T-helper 1 cell treated with Interleukin-12 subunit alpha and Interleukin-12 subunit beta and Interleukin-4 antibody, amounts not matched to agents 30 ng/mL and 1 ng/mL, for 36 hours (primary cell): ENCODE results near the gene DDIT4. TPM values are rescaled to one million over a fixed set of nuclear protein-coding genes. Genes with fewer than 3 reads are reported as not detected.

Experiments used
- intact Hi-C: fragments of 100-400 bp; cut with micrococcal nuclease; formaldehyde crosslinking; loops from one replicate; pipeline ENCODE4 v1.15.1; 2024
- total RNA-seq: library from RNA; stranded (reverse); gene quantifications from 2 replicates; pipeline ENCODE4 v1.2.3, GENCODE V29; 2022

Gene DDIT4
- total RNA-seq, 1 donor from 2014 or later, result 211 TPM

DNA sequence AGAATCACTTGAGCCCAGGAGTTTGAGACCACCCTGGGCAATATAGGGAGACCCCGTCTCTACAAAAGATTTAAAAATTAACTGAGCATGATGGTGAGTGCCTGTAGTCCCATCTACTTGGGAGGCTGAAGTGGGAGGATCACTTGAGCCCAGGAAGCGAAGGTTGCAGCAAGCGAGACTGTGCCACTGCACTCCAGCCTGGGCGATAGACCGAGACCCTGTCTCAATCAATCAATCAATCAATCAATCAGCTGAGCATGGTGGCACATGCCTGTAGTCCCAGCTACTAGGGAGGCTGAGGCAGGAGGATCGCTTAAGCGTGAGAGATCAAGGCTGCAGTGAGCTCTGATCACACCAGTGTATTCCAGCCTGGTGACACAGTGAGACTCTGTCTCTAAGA, 40.5 kb downstream of the DDIT4 start:
- intact Hi-C loops, result no loop called here

DNA sequence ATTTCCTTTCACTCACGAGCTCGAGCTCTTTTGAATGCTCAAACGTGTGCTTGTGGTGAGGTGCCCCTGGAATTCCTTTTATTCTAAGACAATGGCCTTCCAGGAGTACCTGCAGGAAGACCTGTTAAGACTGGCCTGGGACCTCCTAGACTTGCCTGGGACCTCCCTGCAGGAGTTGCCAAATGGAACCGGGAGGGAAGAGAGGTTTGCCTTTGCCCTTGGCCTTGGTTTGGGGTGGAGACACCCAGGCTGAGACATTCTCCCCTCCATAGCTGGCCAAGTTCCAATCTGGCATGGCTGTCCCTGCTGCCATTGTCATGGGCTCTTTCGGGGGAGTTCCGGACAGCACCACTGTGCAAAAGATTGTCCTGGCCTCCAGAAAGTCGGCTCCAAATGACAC, 41.3 kb downstream of the DDIT4 start:
- intact Hi-C loops, result no loop called here

DNA sequence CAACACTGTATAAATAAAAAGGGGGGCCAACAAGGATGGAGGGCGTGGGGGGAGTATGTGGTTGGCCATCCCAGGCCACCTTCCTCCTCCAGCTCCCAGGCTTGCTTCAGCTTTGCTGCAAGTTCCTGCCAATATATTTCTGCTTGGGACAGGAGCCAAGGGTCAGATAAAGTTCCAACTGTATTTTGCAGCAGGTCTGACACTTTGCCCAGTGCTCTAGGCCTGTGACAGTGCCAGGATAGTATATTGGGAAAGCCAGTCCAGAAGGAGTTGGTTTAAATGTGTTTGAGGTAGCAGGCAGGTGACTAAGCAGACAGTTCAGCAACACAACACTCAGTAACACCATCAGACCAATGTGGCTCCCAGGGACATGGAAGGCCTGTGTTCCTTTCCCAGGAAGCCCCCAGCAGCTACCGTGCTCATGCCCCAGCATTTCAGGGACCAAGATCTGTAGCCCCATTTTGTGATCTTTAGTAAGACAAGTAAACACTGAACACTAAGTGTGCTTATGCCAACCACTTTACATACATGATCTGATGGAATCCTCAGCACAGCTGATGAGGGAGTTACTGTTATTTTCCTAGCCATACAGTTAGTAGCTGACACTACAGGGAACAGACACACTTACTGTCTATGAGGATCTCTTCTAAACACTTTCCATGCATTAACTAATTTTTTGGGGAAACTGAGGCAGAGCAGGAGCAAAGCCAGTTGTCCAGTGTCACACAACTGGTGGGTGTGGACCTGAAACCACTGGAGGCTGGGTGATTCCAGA, 42.1 kb downstream of the DDIT4 start:
- intact Hi-C loops, result no loop called here

DNA sequence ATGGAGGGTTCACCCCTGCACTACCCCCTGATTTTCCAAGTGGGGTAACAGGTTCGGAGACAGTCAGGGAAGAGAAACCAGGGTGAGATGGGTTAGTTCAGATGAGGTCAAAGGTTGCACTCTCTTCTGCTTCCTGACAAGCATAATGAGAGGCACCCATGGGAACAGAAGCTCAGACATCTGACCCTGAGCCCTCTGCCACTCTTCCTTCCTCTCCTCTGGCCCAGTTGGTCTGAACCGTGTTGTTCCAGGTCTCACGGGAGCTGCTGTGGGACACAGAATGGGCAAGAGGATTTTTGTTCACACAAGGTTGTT, 42.6 kb downstream of the DDIT4 start:
- intact Hi-C loops, result no loop called here

DNA sequence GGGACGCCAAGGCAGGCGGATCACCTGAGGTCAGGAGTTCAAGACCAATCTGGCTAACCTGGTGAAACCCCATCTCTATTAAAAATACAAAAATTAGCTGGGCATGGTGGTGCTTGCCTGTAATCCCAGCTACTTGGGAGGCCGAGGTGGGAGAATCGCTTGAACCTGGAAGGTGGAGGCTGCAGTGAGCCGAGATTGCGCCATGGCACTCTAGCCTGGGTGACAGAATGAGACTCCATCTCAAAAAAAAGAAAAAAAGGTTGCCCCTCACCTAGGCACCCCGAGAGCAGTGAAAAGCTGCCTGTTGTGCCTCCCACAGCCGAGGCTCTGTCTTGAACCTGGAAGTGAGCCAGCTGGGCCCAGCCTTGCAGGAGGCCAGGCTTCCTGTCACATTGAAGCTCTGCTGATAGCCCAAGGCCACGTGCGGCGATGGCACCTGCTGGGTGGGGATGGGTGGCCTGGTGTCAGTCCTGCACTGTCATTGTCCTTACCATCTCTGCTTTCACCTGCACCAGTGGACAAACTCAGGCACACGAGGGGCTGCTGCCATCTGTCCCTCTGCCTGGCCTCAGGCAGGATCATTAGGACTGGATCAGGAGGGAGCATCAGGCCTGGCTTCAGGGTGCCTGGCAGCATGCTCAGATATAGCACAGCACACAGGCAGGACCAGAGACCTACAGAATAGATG, 43.2 kb downstream of the DDIT4 start:
- intact Hi-C loops, result no loop called here

DNA sequence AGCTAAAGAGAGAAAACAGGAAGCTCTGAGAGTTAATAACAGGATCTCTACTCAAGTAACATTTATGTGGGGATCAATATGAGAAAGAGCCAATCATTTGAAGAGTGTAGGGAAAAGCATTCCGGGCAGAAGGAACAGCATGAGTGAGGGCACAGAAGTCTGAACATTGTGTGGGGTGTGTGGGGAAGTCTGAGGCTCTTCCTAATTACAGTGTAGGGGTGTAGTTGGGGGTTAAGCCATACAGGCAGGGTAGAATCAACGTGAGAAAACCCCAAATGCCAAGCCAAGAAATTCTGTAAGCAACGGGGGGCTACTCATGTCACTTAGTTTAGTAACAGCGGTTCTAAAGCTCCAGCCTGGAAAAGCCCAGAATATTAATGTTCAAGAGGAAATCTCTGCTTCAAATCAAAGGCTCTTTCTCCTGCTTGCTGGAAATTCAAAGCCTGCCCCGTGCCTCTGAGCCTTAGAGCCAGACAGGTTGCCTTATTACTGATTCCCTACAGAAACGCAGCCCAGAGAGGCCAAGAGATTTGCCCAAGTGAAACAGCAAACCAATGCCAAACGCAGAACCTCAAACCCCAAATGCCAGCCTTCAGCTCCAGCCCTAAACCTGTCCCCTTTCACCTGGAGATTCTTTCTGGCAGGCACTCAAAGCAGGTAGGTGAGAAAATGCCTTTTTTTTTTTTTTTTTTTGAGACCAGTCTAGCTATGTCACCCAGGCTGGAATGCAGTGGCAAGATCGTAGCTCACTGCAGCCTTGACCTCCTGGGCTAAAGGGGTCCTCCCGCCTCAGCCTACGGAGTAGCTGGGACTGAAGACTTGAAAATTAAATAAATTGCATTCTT, 44.9 kb downstream of the DDIT4 start:
- intact Hi-C loops, result loop anchor here (1.0 kb wide), 2 partner anchors 7 to 45 kb away; partner anchors contain the start of gene DDIT4

DNA sequence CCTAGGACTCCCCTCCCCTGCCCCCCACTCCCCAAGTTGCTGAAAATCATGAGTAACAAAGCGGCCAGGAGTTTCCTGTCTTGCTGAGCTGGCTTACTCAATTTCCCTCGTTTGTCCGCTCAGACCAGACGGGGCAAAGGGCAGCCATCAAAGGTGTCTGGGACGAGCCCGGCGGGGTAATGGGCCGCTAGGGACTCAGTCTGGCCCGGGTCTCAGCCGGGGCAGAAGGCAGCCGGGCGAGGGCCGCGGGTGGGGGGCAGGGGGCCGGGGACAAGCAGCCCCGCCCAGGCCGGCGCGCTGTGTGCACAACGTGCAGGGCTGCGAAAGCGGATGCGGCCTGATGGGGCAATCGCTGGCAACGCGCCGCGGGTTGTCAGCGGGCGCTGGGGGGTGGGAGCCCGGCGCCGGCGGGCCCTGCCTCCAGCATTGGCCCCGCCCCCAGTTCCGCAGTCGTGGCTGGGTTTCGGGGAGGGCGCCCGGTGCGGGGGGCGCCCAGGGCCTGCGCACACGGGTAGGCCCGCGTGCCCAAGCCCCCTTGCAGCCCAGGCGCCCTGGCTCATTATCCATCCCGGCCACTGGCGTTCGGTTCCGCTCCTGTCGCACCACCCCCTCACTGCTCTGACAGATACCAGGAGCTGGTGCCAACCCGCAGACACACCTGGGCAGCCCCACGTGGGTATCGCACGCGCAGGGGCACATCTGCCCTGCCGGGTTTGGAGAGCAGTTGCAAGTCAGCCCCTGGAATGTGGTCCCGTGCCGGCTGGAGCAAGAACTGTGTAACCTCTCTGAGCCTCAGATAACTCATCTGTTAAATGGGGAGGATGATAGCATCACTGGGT, 45.9 kb downstream of the DDIT4 start:
- intact Hi-C loops, result loop anchor here (1.0 kb wide), 7 partner anchors 8 to 71 kb away; partner anchors contain the start of gene DDIT4

DNA sequence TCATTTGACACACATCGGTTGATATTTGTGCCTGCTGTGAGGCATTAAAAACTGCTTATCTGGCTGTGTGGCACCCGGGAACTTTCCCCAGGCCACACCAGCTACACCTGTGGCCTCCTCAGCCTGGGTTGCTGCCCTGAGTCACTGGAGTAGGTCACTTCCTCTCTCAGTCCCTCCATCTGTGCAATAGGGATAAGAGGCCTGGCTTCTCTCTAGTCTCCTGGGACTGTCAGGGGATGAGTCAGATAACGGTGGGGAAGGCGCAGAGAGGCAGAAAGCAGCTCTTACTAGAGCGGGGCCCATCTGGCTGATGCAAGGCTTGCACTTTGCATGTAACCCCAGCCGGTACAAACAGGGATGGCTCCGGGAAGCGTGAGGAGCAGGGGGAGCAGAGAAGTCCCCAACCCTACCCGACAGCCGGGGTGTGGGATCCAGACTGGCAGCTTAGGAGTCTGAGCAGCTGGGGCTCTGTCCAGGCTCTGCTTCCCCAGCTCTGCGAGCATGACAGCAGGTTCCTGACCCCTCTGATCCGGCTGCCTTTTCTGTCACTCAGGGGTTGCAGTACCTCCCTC, 47.0 kb downstream of the DDIT4 start:
- intact Hi-C loops, result loop anchor here (1.0 kb wide), 5 partner anchors 8 to 72 kb away; no protein-coding TSS in a partner anchor

DNA sequence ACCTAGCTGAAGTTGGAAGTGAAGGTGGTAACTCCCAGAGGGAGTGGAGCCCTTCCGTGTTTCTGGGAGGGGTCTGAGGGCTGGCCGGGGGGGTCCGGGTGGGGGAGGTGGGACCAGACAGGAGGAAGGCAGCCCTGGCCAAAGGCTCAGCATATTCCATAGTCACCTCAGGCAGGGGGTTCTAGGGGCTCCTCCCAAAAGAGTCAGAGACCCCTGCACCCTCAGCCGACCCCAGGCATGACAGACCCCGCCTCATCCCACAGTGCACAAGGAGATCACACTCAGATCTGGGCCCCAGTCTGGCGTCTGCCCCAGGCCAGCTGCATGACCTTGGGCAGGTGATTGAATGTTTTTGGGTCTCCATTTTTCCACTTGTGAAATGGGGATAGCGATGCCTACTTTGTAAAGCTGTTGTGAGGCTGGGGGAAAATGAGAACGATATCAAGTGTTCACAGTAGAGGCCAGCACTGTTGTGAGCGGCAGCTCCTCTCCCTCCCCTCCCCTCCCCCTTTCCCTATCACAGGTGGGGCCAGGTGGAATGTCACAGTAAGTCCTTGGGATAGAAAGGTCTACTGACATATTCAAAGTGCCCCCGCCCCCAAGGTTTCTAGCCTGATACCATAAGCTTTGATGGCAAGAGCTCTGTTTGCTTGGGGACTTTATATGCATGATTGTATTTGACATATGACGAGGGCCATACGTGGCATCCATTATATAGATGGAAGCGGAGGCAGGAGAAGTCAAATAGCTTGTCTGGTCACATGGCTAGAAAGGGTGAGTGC, 47.7 kb downstream of the DDIT4 start:
- intact Hi-C loops, result no loop called here

DNA sequence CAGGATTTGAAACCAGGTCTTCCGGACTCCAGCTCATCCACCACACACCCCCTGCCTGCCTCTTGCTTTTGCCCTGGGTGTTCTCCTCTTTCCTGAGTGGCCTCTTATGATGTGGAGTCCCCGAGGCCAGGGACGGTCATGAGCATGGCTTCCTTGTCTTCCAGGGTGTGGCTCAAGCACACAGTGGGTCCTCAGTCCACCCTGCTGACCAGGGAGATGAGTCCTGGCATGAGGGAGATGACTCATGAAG, 48.2 kb downstream of the DDIT4 start:
- intact Hi-C loops, result no loop called here

DNA sequence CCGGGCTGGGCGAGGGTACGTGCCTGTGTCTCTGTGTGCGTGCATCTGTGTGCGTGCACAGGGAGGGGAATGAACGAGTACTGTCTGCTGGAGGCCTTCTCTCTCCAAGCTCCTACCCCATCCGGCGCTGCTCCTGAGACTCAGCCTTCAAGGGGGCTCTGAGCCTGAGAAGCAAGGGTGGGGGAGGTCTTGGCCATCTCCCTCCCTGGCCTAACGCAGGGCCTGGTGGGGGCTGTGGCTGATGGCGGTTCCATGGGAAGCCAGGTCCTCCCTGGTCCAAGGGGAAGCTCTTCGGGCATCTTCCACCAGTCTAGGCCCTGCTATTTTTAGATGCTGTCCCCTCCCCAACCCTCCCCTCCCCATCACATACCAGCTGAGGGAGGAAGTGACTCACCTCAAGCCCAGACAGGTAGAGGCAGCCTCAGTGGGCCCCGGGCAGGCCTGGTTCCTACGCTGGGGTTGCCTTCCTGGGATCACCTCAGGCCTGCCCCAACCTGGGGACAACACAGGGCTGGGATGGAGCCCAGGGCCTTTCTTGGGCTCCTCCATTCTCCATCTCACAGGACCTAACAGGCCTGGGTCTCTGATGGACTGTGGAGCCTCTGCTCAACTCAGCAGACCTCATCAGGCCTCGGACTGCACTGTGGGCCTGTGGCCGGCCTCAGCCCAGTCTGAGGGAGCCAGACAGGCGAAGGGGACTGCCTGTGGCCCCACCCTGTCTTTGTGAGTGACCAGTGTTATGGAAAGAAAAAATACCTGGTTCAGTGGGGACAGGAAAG, 48.7 kb downstream of the DDIT4 start:
- intact Hi-C loops, result no loop called here

DNA sequence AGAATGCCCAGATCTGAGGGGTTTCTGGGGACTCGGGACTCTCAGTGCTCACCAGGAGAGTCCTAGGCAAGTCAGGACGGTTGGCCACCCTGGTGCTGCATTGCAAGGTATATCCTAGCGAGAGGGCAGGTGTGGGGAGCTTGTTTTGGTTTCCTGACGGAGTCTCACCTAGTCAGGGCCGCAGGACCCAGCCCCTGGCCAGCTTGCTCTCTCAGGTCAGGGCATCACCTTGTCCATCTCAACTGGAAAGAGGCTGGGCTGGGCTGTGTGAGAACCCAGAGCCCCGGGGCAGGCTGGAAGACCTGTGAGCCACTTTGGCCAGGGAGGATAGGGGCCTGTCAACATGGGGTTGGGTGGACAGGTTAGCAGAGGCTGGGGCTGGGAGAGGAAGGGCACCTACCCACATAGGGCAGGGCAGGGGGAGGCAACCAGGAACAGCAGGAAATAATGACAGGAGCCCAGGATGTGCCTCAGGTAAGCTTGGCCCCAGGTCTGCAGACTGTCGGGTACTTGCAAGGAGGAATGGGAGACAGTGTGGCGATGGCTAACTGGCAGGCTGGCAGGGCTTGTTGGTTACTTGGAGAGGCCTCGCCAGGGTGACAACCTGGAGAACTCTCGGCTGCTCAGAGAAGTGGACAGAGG, 49.5 kb downstream of the DDIT4 start:
- intact Hi-C loops, result no loop called here

DNA sequence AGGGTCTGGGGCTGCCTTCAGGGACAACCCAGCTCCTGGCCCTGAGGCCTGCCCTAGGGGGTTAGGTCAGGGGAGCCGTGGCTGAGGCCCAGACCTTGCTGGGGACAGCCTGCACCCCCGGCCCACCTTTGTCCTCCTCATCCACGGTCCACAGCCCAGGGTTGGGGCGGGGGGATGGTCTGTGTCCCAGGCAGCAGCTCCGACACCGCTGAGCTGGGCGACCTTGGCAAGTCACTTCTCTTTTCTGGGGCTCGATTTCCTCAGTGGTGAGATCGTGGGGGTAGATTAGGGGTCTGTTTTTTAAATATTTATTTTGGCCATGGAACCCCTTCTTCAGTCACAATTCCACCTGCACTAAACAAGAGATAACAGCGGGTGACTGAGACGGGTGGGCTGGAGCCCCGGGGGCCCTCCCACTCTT, 50.1 kb downstream of the DDIT4 start:
- intact Hi-C loops, result no loop called here

Other genes with a start within 250 kb of the DDIT4 start
- 341 and 344 TPM in 2 replicates for gene SPOCK2, start 185.4 kb upstream of the DDIT4 start, total RNA-seq
- 84.4 and 88.0 TPM in 2 replicates for gene ANAPC16, start 57.9 kb upstream of the DDIT4 start, total RNA-seq
- 27.1 and 27.9 TPM in 2 replicates for gene ASCC1, start 57.6 kb upstream of the DDIT4 start, total RNA-seq
- 38.3 and 42.2 TPM in 2 replicates for gene DNAJB12, start 81.0 kb downstream of the DDIT4 start, total RNA-seq